HPDE6-E6E7 (cell line): ENCODE measurements around the gene SCNN1B.

Experiments used
- DNase-seq: peaks from one replicate; pipeline ENCODE4 v3.0.0; 2011; ENCODE audit warnings: missing footprints; ENCODE audit errors: extremely low spot score

Gene SCNN1B

DNA sequence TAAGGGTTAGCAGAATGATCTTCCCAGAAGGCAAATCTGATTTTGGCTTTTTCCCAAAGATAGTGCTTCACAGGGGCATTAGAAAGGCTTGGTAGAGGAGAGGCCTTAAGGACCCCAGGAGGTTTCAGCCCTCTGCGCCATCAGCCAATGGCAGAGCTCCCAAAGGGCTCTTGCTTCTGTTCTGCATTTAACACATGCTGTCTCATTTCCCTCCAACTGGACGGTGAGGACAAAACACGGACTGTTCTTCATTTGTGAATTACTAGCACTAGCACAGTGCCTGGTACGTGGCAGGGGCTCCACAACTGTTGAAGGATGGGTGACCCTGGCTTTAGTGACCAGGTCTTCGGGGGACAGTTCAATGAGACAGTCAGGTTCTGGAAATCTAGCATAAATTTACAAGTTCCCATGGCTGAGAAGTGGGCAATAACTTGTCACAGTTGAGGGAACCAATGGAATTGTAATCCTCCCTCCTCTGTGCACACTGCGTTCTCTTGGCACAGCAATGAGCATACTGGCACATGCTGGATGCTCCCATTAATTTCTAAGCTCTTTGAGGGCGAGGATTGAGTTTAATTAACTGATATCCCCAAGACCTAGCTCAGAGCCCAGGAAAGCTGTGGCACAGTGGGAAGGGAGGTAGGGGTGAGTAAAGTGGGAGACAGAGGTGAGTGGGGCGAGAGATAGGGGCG is 105.5 kb downstream of the SCNN1B start:
- DNase-seq: no peak

GRCh38 chr16:23408242-23408822 is 106.2 kb downstream of the SCNN1B start:
- no peak for DNase-seq

GRCh38 chr16:23408823-23409298 is 106.8 kb downstream of the SCNN1B start:
- DNase-seq: no peak

- DNase-seq: no peak
These were observed 107.4 kb downstream of the SCNN1B start for GRCh38 chr16:23409522-23409921.

DNA sequence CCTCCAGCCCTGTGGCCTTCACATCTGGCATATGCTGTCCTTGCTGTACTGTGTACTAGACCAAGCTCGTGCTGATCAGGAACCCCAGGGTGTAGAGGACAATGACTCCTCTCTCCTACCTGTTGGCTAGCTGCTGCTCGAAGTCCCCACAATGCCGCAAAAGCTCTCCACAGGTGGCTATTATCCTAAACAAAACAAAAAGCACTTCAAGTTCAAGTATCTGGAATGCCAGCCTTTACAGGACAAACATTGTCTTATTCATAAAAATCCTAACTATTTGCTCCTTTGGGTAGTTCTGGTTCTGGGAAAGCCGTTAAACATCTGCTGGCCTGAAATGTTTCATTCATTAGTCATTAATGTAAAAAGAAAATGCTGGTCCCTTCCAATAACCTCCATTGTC is 108.1 kb downstream of the SCNN1B start:
- no peak for DNase-seq

DNA sequence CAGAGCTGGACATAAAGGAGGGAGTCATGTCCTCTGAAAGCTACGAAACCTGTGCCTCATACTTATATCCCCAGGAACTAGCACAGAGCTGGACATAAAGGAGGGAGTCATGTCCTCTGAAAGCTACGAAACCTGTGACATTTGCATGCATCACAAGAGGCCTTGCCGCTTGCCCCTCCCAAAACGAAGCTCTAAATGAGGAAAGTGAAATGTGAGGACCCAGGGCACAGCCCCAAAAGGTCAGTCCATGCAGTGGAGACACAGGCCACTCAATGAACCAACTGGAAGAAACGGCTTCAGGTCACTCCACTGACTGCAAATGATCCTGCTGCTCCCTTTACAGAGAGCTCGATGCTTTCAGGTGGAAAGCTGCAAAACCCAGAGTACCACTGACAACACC is 112.6 kb downstream of the SCNN1B start:
- DNase-seq: no peak

DNA sequence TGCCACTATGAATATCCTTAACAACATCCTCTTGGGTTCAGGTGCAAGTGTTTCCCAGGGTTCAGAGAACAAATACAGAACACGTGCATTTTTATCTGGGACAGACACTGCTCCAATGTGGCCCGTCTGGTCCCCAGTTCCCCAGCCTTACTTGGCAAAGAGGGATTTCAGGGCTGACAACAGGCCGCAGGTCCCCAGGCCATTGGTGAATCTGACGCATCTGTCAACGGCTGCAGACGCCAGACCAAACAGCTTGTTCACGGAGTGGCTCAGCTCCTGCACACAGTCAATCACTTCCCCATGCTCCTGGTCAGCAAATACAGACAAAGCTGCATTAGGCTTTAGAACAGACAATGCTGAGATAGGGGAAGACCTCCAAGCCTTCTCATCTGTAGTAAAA is 114.7 kb downstream of the SCNN1B start:
- DNase-seq: no peak

GRCh38 chr16:23420011-23420410 is 117.9 kb downstream of the SCNN1B start:
- DNase-seq: no peak

GRCh38 chr16:23423496-23424049 is 121.5 kb downstream of the SCNN1B start:
- peak; percentile 54 for DNase-seq

DNA sequence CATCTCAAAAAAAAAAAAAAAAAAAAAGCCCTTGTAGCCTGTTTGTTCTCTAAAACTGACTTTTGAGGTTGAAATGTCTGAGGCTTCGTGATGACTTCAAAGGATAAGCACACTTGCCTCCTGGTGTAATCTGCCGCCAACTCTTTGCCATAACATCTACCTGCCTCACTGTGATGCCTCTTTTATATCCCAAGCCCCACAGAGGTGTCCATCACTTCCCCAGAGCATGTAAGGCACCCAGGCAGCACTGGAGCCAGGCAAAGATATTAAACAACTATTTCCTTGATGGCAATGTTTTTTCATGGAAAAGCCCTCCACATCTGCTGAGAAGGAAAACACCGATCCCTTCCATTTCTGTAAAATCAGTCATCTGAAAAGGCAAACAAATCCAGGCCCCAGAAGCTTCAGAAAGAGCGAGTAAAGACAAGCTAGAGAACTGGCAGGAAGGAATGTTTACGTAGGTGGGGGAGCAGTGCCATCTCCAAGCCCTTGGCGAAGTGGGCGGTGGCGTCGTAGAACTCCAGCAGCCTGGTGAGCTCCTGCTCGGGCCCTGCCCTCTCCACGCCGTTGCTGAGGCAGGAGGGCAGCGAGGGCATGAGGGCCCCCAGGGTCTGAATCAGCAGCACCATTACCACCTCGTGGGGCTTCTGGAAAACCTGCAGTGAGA is 122.3 kb downstream of the SCNN1B start:
- peak; percentile 70 for DNase-seq

DNA sequence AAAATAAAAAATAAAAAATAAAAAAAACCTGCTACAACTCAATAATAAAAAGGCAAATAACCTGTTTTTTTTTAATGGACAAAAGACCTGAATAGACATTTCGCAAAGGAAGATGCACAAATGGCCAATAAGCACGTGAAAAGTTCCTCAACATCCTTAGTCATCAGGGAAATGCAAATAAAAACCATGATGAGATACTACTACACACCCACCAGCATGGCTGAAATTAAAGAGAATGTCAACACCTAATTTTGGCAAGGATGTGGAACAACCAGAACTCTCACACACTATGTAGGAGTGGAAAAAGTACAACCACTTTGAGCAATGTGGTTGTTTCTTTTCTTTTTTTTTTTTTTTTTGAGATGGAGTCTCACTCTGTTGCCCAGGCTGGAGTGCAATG is 126.2 kb downstream of the SCNN1B start:
- no peak for DNase-seq
